K562 (cell line): ENCODE results near the gene JPH4. TPM values are rescaled to one million over a fixed set of nuclear protein-coding genes. Genes with fewer than 3 reads are reported as not detected.

Source experiments
- ATAC-seq: fragments of 200-7000 bp; cut with Tn5 transposase; 3 replicates; pipeline ENCODE4 v1.9.1; 2020; ENCODE audit warnings: moderate library complexity
- BruUV-seq: library from RNA; stranded (reverse); fragments of 400-500 nt; replicated peaks from 2 replicates; lab custom pipeline; 2021; lab: Mats Ljungman, UMichigan
- CTCF ChIA-PET: fragments of 300-600 bp; formaldehyde crosslinking; extraction: SDS; loops from one replicate; lab custom pipeline; 2021; ENCODE audit warnings: low intra/inter-chr PET ratio; lab: Yijun Ruan, JAX
- POLR2A ChIA-PET: fragments of 300-600, 350-650 bp; sonication (Branson Sonifier 250); formaldehyde crosslinking; extraction: SDS; loops from one replicate; lab custom pipeline; 2021; ENCODE audit warnings: antibody characterized with exemption, inconsistent platforms; lab: Yijun Ruan, JAX
- DNase-seq, 4 experiments: peaks; one replicate each; pipeline versions ENCODE4 v3.0.0 to v3.0.0-alpha.2; 2011 to 2018; ENCODE audit warnings: low spot score in 3 of 4, mixed read lengths in 3 of 4; ENCODE audit errors: extremely low read depth in 1 of 4
- FAIRE-seq: peaks from 2 replicates; lab custom pipeline; 2011; peaks lifted over from hg19 to GRCh38; lab: Jason Lieb, UNC
- H2AFZ ChIP-seq: 2 replicates; pipeline ENCODE4 v1.6.0; 2011; ENCODE audit warnings: low read depth, low read length, control low read depth, inconsistent platforms
- H3K27ac ChIP-seq: fragments of 200-600 bp; 3 replicates; pipeline ENCODE4 v1.8.0; 2011; ENCODE audit warnings: low read depth, mild to moderate bottlenecking, control low read depth, inconsistent platforms, low read length, moderate library complexity, mixed read lengths; ENCODE audit errors: extremely low read depth
- H3K27me3 ChIP-seq, 2 experiments: fragments of 300-600 bp in 1 of 2; 2 replicates in 1 of 2; 3 replicates in 1 of 2; pipeline versions ENCODE4 v1.6.0 to v1.8.0; 2011; ENCODE audit warnings: inconsistent platforms in 2 of 2, low read length in 2 of 2, mild to moderate bottlenecking in 1 of 2, mixed read lengths in 1 of 2, moderate library complexity in 1 of 2; ENCODE audit not compliant: control insufficient read depth in 2 of 2, insufficient read depth in 2 of 2
- H3K36me3 ChIP-seq: fragments of 300-600 bp; 3 replicates; pipeline ENCODE4 v1.8.0; 2011; ENCODE audit warnings: mild to moderate bottlenecking, low read length, inconsistent platforms; ENCODE audit not compliant: control insufficient read depth, insufficient read depth
- H3K4me1 ChIP-seq, 2 experiments: fragments of 200-600 bp in 1 of 2; replicated peaks in 1 of 2; 2 replicates in 1 of 2; 3 replicates in 1 of 2; pipeline versions ENCODE4 v1.5.1 to v1.8.0; 2011; ENCODE audit warnings: inconsistent platforms in 2 of 2, low read length in 2 of 2, mild to moderate bottlenecking in 1 of 2, mixed read lengths in 1 of 2, moderate library complexity in 1 of 2; ENCODE audit not compliant: control insufficient read depth in 2 of 2, insufficient read depth in 2 of 2
- H3K4me2 ChIP-seq: 2 replicates; pipeline ENCODE4 v1.6.1; 2011; ENCODE audit warnings: low read length, control low read depth, inconsistent platforms, mixed read lengths; ENCODE audit not compliant: insufficient read depth
- H3K4me3 ChIP-seq: fragments of 200-600 bp; sonication (generic), shearing (Covaris generic); 2 replicates; pipeline ENCODE4 v1.5.1; 2016; ENCODE audit warnings: control low read depth, inconsistent platforms
- H3K79me2 ChIP-seq: fragments of 200-600 bp; 3 replicates; pipeline ENCODE4 v1.8.0; 2011; ENCODE audit warnings: low read length, inconsistent platforms; ENCODE audit not compliant: control insufficient read depth, insufficient read depth
- H3K9ac ChIP-seq, 2 experiments: 2 replicates each; pipeline versions ENCODE4 v1.6.0 to v1.6.1; 2011; ENCODE audit warnings: low read depth in 2 of 2, low read length in 2 of 2, control low read depth in 1 of 2, inconsistent platforms in 1 of 2, mild to moderate bottlenecking in 1 of 2, mixed read lengths in 1 of 2; ENCODE audit not compliant: insufficient read depth in 1 of 2
- H3K9me1 ChIP-seq: one replicate; pipeline ENCODE4 v1.6.0; 2011; ENCODE audit warnings: inconsistent platforms, mild to moderate bottlenecking, low read length, moderate library complexity; ENCODE audit not compliant: control insufficient read depth, insufficient read depth
- H3K9me3 ChIP-seq: replicated peaks from 2 replicates; pipeline ENCODE4 v1.5.1; 2011; ENCODE audit warnings: low read depth, low read length, inconsistent platforms; ENCODE audit not compliant: control insufficient read depth, insufficient read depth
- H4K20me1 ChIP-seq: replicated peaks from 2 replicates; pipeline ENCODE4 v1.6.1; 2011; ENCODE audit warnings: low read length, inconsistent platforms, mixed read lengths; ENCODE audit not compliant: control insufficient read depth, insufficient read depth
- PHB ChIP-seq: fragments of 250-450 bp; sonication (Bioruptor Pico); IDR thresholded peaks from 2 replicates; pipeline ENCODE4 v1.5.0; 2021
- PHF21A ChIP-seq: fragments of 450-650 bp; IDR thresholded peaks from 2 replicates; pipeline ENCODE4 v1.6.1; 2017; ENCODE audit warnings: low read depth, borderline replicate concordance
- PHF8 ChIP-seq: fragments of 200-600 bp; sonication (generic); IDR thresholded peaks from 2 replicates; pipeline ENCODE4 v1.6.1; 2012; ENCODE audit warnings: mixed run types, mild to moderate bottlenecking, inconsistent platforms, low read length, moderate library complexity, borderline replicate concordance
- SIN3A ChIP-seq, 2 experiments: fragments of 150-350 bp in 1 of 2; IDR thresholded peaks; 2 replicates each; pipeline ENCODE4 v1.6.1; 2011 to 2016; ENCODE audit warnings: borderline replicate concordance in 2 of 2, low read depth in 2 of 2, low read length in 2 of 2, mild to moderate bottlenecking in 2 of 2, moderate library complexity in 2 of 2; ENCODE audit not compliant: control insufficient read depth in 1 of 2
- SMAD1 ChIP-seq: fragments of 150-350 bp; IDR thresholded peaks from 2 replicates; pipeline ENCODE4 v1.6.1; 2014; ENCODE audit warnings: low read length, low read depth; ENCODE audit not compliant: partially characterized antibody
- SREBF1 ChIP-seq: fragments of 150-350 bp; IDR thresholded peaks from 2 replicates; pipeline ENCODE4 v1.6.1; 2014; ENCODE audit warnings: antibody characterized with exemption, low read depth, low read length, borderline replicate concordance
- ZFP1 ChIP-seq: fragments of 450-650 bp; formaldehyde crosslinking; IDR thresholded peaks from 2 replicates; pipeline ENCODE4 v1.4.0; 2020; ENCODE audit warnings: mild to moderate bottlenecking, mixed read lengths
- ZFP36 ChIP-seq: fragments of 150-350 bp; IDR thresholded peaks from 2 replicates; pipeline ENCODE4 v1.6.1; 2018; ENCODE audit warnings: low read length, low read depth; ENCODE audit not compliant: partially characterized antibody
- ZNF316 ChIP-seq: fragments of 450-650 bp; IDR thresholded peaks from 2 replicates; pipeline ENCODE4 v1.6.1; 2016
- WGBS: fragments of 100-300 bp; shearing (Covaris generic); methylation state at CpG from one replicate; pipeline ENCODE4 v1.1.6; 2016; ENCODE audit warnings: low coverage, mixed read lengths; ENCODE audit not compliant: insufficient coverage; ENCODE audit errors: missing lambda C conversion rate; 5-methylcytosine and 5-hydroxymethylcytosine counted together
- in situ Hi-C: fragments of 300-500 bp; cut with MboI; formaldehyde crosslinking; loops from 4 replicates; pipeline ENCODE4 v1.15.0; 2018; ENCODE audit warnings: inconsistent platforms, mixed read lengths
- intact Hi-C: fragments of 100-400 bp; cut with micrococcal nuclease; formaldehyde crosslinking; loops from 2 replicates; pipeline ENCODE4 v1.14.2; 2022
- polyA plus RNA-seq, 8 experiments: library from polyadenylated mRNA; depleted of rRNA in 4 of 8; stranded (reverse) in 5 of 8; unstranded in 3 of 8; fragments of >200 nt; fragmentation: Nextera tagmentation in 2 of 8; fragmentation: Illumina TruSeq in 1 of 8; extraction: Ambion mirVana in 2 of 8; extraction: Trizol in 1 of 8; gene quantifications; 2 replicates each; pipeline versions ENCODE4 v1.2.1 to v1.2.3, GENCODE V29; 2011 to 2014; ENCODE audit warnings: inconsistent platforms in 1 of 8, missing spikeins in 1 of 8
- total RNA-seq, 7 experiments: library from RNA; depleted of rRNA in 6 of 7; stranded (reverse); fragments of >200 nt in 6 of 7; fragmentation: Illumina TruSeq in 2 of 7; extraction: Trizol in 2 of 7; gene quantifications; 2 replicates each; pipeline versions ENCODE4 v1.2.1 to v1.2.3, GENCODE V29; 2011 to 2021; ENCODE audit warnings: low replicate concordance in 1 of 7
- TF ChIP-seq, protein P1 (sequence below): fragments of 250-450 bp; sonication (Bioruptor Pico); IDR thresholded peaks from 2 replicates; pipeline ENCODE4 v1.5.0; 2021
- TF ChIP-seq, protein P2 (sequence below): sonication (generic); formaldehyde crosslinking; IDR thresholded peaks from 2 replicates; pipeline ENCODE4 v1.8.0; 2022; ENCODE audit warnings: mild to moderate bottlenecking, low read depth, missing genetic modification reagents

Gene JPH4
- total and polyA plus RNA-seq, 9 of the 15 experiments (the other 6 are each of a cell fraction or from before 2014, with no cell fraction given) = 0.04 to 0.13 (median 0.06) TPM; not detected in 5

DNA sequence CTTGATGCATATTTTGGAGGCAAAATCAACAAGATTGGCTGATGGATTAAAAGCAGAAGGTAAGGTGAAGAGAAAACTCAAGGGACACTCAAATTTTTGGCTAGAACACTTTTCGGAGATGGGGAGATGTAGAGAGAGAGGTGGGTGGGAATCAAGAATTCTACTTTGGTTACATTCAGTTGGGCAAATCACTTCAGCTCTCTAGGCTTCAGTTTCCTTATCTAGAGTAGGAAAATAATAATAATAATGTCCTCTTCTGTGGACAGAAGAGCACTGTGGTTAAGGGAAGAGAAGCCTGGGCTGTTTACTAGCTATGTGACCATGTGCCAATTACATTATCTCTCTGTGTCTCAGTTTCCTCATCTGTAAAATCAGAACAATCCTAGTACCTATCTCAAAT lies 34.2 kb upstream of the JPH4 start:
- no peak for DNase-seq
- 0% methylated on average over 1 of the region's 1 CpG for WGBS
- CTCF ChIA-PET = no interaction called here
- no peak for FAIRE-seq
- Histone ChIP-seq H3K9me3 (no peaks in the 10 kb centered on the region), H3K9ac (no peak overlapping the region), H2AFZ (no peak overlapping the region), H3K27me3 (peaks cover 0 to 7% of the 10 kb centered on the region in 2 experiments; a peak in 1 of 5 replicates), H3K36me3 (no peaks in the 10 kb centered on the region), H3K4me1 (no peaks in the 10 kb centered on the region), H3K4me3 (no peak overlapping the region), H3K27ac (no peak overlapping the region), H3K9me1 (no peaks in the 10 kb centered on the region), H3K4me2 (no peak overlapping the region), H4K20me1 (no peaks in the 10 kb centered on the region), H3K79me2 (no peaks in the 10 kb centered on the region)
- no peak for ATAC-seq
- intact Hi-C loops = no loop called here
- no peak for TF ChIP-seq ZFP36
- TF ChIP-seq ZFP1 = no peak
- TF ChIP-seq ZNF316 = no peak
- no peak for TF ChIP-seq SREBF1
- TF ChIP-seq, protein P1, sequence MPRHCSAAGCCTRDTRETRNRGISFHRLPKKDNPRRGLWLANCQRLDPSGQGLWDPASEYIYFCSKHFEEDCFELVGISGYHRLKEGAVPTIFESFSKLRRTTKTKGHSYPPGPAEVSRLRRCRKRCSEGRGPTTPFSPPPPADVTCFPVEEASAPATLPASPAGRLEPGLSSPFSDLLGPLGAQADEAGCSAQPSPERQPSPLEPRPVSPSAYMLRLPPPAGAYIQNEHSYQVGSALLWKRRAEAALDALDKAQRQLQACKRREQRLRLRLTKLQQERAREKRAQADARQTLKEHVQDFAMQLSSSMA = no peak
- no peak for TF ChIP-seq PHF8
- TF ChIP-seq, protein P2, sequence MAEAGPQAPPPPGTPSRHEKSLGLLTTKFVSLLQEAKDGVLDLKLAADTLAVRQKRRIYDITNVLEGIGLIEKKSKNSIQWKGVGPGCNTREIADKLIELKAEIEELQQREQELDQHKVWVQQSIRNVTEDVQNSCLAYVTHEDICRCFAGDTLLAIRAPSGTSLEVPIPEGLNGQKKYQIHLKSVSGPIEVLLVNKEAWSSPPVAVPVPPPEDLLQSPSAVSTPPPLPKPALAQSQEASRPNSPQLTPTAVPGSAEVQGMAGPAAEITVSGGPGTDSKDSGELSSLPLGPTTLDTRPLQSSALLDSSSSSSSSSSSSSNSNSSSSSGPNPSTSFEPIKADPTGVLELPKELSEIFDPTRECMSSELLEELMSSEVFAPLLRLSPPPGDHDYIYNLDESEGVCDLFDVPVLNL (CRISPR knock-in tag) = no peak
- no peak for TF ChIP-seq PHF21A
- TF ChIP-seq SIN3A (IDR thresholded peaks at IDR 0.05; ENCODE audit: borderline replicate concordance in 2 of 2, control insufficient read depth in 1 of 2, low read depth in 2 of 2, low read length in 2 of 2) = no peak
- no peak for TF ChIP-seq PHB
- no peak for TF ChIP-seq SMAD1
- in situ Hi-C loops = no loop called here
- POLR2A ChIA-PET = interaction anchor here (0.7 kb wide), 1 partner anchor 119 kb away, joined by 3 read pairs; no protein-coding TSS in a partner anchor
- no TSS peak for BruUV-seq
